ENCODE measurements around the gene PITPNB.

PITPNB gene

GRCh38 chr22:27827604-27828587 is 91.2 kb downstream of the PITPNB start:
- Histone ChIP-seq H3K4me3 (ENCODE audit: low read length) (no peak overlapping the region), H2AFZ (ENCODE audit: low read length) (no peak overlapping the region), H3K4me2 (ENCODE audit: low read depth, low read length) (no peak overlapping the region), H3K4me1 (ENCODE audit: low read length) (no peaks in the 10 kb centered on the region), H3K36me3 (replicated peaks; ENCODE audit: insufficient read depth, low read length) (no peaks in the 10 kb centered on the region), H3K9me3 (replicated peaks; ENCODE audit: insufficient read depth, low read length) (no peaks in the 10 kb centered on the region), H3F3A (ENCODE audit: insufficient read depth, low read length) (no peaks in the 10 kb centered on the region), H3K9me2 (replicated peaks; ENCODE audit: insufficient read depth, low read length) (no peaks in the 10 kb centered on the region), H4K20me1 (ENCODE audit: insufficient read depth, low read length) (no peaks in the 10 kb centered on the region), H3K27me3 (replicated peaks; ENCODE audit: insufficient read depth, low read length) (no peaks in the 10 kb centered on the region), H3K79me2 (ENCODE audit: low read length) (no peaks in the 10 kb centered on the region), H3K27ac (ENCODE audit: low read length) (no peak overlapping the region), H3K9ac (ENCODE audit: low read length) (no peak overlapping the region)
- no peak for TF ChIP-seq CTCF (IDR thresholded peaks at IDR 0.05; ENCODE audit: low read length)
- no peak for TF ChIP-seq EZH2 (optimal IDR thresholded peaks at IDR 0.05; ENCODE audit: low read depth, low read length)
- TF ChIP-seq EZH2phosphoT487 (IDR thresholded peaks at IDR 0.05; ENCODE audit: low read length) = no peak
- no peak for DNase-seq

GRCh38 chr22:27825174-27825573 is 93.9 kb downstream of the PITPNB start:
- H3K27me3 ChIP-seq (replicated peaks; ENCODE audit: insufficient read depth, low read length) = no peaks in the 10 kb centered on the region
- no peak for DNase-seq
- no peaks in the 10 kb centered on the region for H4K20me1 ChIP-seq (ENCODE audit: insufficient read depth, low read length)
- no peaks in the 10 kb centered on the region for H3K4me1 ChIP-seq (ENCODE audit: low read length)
- no peaks in the 10 kb centered on the region for H3K36me3 ChIP-seq (replicated peaks; ENCODE audit: insufficient read depth, low read length)
- H3K9me3 ChIP-seq (replicated peaks; ENCODE audit: insufficient read depth, low read length) = no peaks in the 10 kb centered on the region
- H3K9ac ChIP-seq (ENCODE audit: low read length) = no peak overlapping the region
- H3K79me2 ChIP-seq (ENCODE audit: low read length) = no peaks in the 10 kb centered on the region
- TF ChIP-seq EZH2phosphoT487 (IDR thresholded peaks at IDR 0.05; ENCODE audit: low read length) = no peak
- peak; percentile 37 for TF ChIP-seq CTCF (IDR thresholded peaks at IDR 0.05; ENCODE audit: low read length)
- no peak overlapping the region for H3K4me2 ChIP-seq (ENCODE audit: low read depth, low read length)
- H3K4me3 ChIP-seq (ENCODE audit: low read length) = no peak overlapping the region
- H3K27ac ChIP-seq (ENCODE audit: low read length) = no peak overlapping the region
- H3K9me2 ChIP-seq (replicated peaks; ENCODE audit: insufficient read depth, low read length) = no peaks in the 10 kb centered on the region
- H2AFZ ChIP-seq (ENCODE audit: low read length) = no peak overlapping the region
- H3F3A ChIP-seq (ENCODE audit: insufficient read depth, low read length) = no peaks in the 10 kb centered on the region

GRCh38 chr22:27823221-27823620 is 95.8 kb downstream of the PITPNB start:
- no peaks in the 10 kb centered on the region for H3K27me3 ChIP-seq (replicated peaks; ENCODE audit: insufficient read depth, low read length)
- H4K20me1 ChIP-seq (ENCODE audit: insufficient read depth, low read length) = no peaks in the 10 kb centered on the region
- TF ChIP-seq EZH2 (optimal IDR thresholded peaks at IDR 0.05; ENCODE audit: low read depth, low read length) (no peak), CTCF (IDR thresholded peaks at IDR 0.05; ENCODE audit: low read length) (no peak), EZH2phosphoT487 (IDR thresholded peaks at IDR 0.05; ENCODE audit: low read length) (no peak)
- H3K9ac ChIP-seq (ENCODE audit: low read length) = no peak overlapping the region
- no peak overlapping the region for H3K4me2 ChIP-seq (ENCODE audit: low read depth, low read length)
- H3K27ac ChIP-seq (ENCODE audit: low read length) = no peak overlapping the region
- H3K9me3 ChIP-seq (replicated peaks; ENCODE audit: insufficient read depth, low read length) = no peaks in the 10 kb centered on the region
- H3F3A ChIP-seq (ENCODE audit: insufficient read depth, low read length) = no peaks in the 10 kb centered on the region
- no peaks in the 10 kb centered on the region for H3K9me2 ChIP-seq (replicated peaks; ENCODE audit: insufficient read depth, low read length)
- no peaks in the 10 kb centered on the region for H3K79me2 ChIP-seq (ENCODE audit: low read length)
- no peaks in the 10 kb centered on the region for H3K36me3 ChIP-seq (replicated peaks; ENCODE audit: insufficient read depth, low read length)
- H3K4me1 ChIP-seq (ENCODE audit: low read length) = no peaks in the 10 kb centered on the region
- H2AFZ ChIP-seq (ENCODE audit: low read length) = no peak overlapping the region
- no peak overlapping the region for H3K4me3 ChIP-seq (ENCODE audit: low read length)
- DNase-seq = no peak

All from MM.1S (cell line).